ENCODE data around the gene KLF7. TPM values are rescaled to one million over a fixed set of nuclear protein-coding genes. Genes with fewer than 3 reads are reported as not detected.

KLF7 gene
- total and polyA plus RNA-seq, 2 experiments from 2014 or later = 6.3 to 7.9 TPM

DNA sequence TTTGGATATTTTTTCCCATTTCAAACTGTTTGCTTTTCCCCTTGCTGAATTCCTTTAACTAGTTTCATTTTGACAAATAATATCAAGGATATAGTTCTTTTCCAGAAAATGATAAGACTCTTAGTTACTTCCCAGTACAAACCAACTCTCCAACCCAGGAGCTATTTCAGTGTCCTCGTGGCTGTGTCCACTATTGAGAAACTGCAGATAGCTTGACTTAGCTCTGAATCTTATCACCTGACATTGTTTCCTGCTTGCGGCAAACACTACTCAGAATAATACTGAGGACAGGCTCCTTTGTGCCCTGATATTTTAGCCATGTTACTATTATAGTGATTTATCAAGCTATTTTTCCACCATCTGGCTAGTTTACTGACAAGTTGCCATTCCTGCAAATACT is 74.6 kb downstream of the KLF7 start:
- H4K20me1 ChIP-seq (ENCODE audit: insufficient read depth, poor library complexity, severe bottlenecking) = no peaks in the 10 kb centered on the region
- no peaks in the 10 kb centered on the region for H3K9me3 ChIP-seq (ENCODE audit: low read depth)
- TF ChIP-seq EZH2 (IDR thresholded peaks at IDR 0.05; ENCODE audit: borderline replicate concordance) (no peak), EZH2phosphoT487 (IDR thresholded peaks at IDR 0.05; ENCODE audit: low read depth, severe bottlenecking, unreplicated experiment) (no peak), CTCF (IDR thresholded peaks at IDR 0.05; ENCODE audit: poor library complexity) (no peak)
- no peak overlapping the region for H3K4me3 ChIP-seq
- no peak overlapping the region for H3K4me2 ChIP-seq
- H3K27ac ChIP-seq = no peak overlapping the region
- no peak for DNase-seq (ENCODE audit: low spot score)
- H2AFZ ChIP-seq = no peak overlapping the region
- H3K36me3 ChIP-seq (replicated peaks; ENCODE audit: insufficient read depth, low read depth) = peaks cover 5% of the 10 kb centered on the region
- H3K9me2 ChIP-seq (replicated peaks; ENCODE audit: insufficient read depth) = no peaks in the 10 kb centered on the region
- H3K4me1 ChIP-seq (ENCODE audit: insufficient read depth) = peaks cover 4% of the 10 kb centered on the region
- H3K27me3 ChIP-seq = no peaks in the 10 kb centered on the region
- peaks cover 4% of the 10 kb centered on the region for H3K79me2 ChIP-seq
- WGBS (ENCODE audit: low lambda C conversion rate, missing lambda C conversion rate) = 53% methylated on average over 2 of the region's 2 CpGs

DNA sequence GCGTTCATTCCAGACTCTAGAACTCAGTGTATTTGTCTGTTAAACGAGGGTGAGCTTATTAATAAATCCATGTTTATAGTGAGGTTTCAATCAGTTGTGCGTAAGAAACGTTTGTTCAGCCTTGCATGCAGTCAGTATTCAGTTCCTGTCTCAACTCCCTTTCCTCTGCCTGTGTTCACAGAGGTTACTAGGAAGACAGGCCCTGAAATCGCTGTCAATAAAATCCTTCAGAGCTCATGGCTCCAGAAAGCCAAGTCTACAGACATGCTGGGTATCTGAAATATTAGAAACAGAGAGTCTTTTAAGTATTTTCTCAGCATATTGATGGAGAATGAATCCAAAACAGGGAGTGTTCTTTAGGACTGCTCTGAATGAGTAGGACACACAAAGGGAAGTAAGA is 75.4 kb downstream of the KLF7 start:
- no peak overlapping the region for H3K4me2 ChIP-seq
- H3K4me3 ChIP-seq = no peak overlapping the region
- no peaks in the 10 kb centered on the region for H4K20me1 ChIP-seq (ENCODE audit: insufficient read depth, poor library complexity, severe bottlenecking)
- H3K27me3 ChIP-seq = no peaks in the 10 kb centered on the region
- WGBS (ENCODE audit: low lambda C conversion rate, missing lambda C conversion rate) = 82% methylated on average over 5 of the region's 5 CpGs
- H3K27ac ChIP-seq = no peak overlapping the region
- H3K9me2 ChIP-seq (replicated peaks; ENCODE audit: insufficient read depth) = no peaks in the 10 kb centered on the region
- TF ChIP-seq EZH2 (IDR thresholded peaks at IDR 0.05; ENCODE audit: borderline replicate concordance) (no peak), CTCF (IDR thresholded peaks at IDR 0.05; ENCODE audit: poor library complexity) (no peak), EZH2phosphoT487 (IDR thresholded peaks at IDR 0.05; ENCODE audit: low read depth, severe bottlenecking, unreplicated experiment) (no peak)
- no peaks in the 10 kb centered on the region for H3K9me3 ChIP-seq (ENCODE audit: low read depth)
- H3K4me1 ChIP-seq (ENCODE audit: insufficient read depth) = peaks cover 4% of the 10 kb centered on the region
- no peak for DNase-seq (ENCODE audit: low spot score)
- no peak overlapping the region for H2AFZ ChIP-seq
- peaks cover 5% of the 10 kb centered on the region for H3K36me3 ChIP-seq (replicated peaks; ENCODE audit: insufficient read depth, low read depth)
- H3K79me2 ChIP-seq = peaks cover 4% of the 10 kb centered on the region

- H3K9me2 ChIP-seq (replicated peaks; ENCODE audit: insufficient read depth) = no peaks in the 10 kb centered on the region
- no peak for DNase-seq (ENCODE audit: low spot score)
- H4K20me1 ChIP-seq (ENCODE audit: insufficient read depth, poor library complexity, severe bottlenecking) = no peaks in the 10 kb centered on the region
- peaks cover 4% of the 10 kb centered on the region for H3K4me1 ChIP-seq (ENCODE audit: insufficient read depth)
- TF ChIP-seq CTCF (IDR thresholded peaks at IDR 0.05; ENCODE audit: poor library complexity) = no peak
- no peak for TF ChIP-seq EZH2 (IDR thresholded peaks at IDR 0.05; ENCODE audit: borderline replicate concordance)
- no peak for TF ChIP-seq EZH2phosphoT487 (IDR thresholded peaks at IDR 0.05; ENCODE audit: low read depth, severe bottlenecking, unreplicated experiment)
- WGBS (ENCODE audit: low lambda C conversion rate, missing lambda C conversion rate) = 78% methylated on average over 3 of the region's 3 CpGs
- H3K9me3 ChIP-seq (ENCODE audit: low read depth) = no peaks in the 10 kb centered on the region
- no peak overlapping the region for H3K4me3 ChIP-seq
- peaks cover 4% of the 10 kb centered on the region for H3K79me2 ChIP-seq
- no peak overlapping the region for H3K27ac ChIP-seq
- no peak overlapping the region for H3K4me2 ChIP-seq
- no peaks in the 10 kb centered on the region for H3K27me3 ChIP-seq
- no peak overlapping the region for H2AFZ ChIP-seq
- H3K36me3 ChIP-seq (replicated peaks; ENCODE audit: insufficient read depth, low read depth) = peaks cover 5% of the 10 kb centered on the region
Measured at GRCh38 chr2:207088839-207089238, 76.9 kb downstream of the KLF7 start.

DNA sequence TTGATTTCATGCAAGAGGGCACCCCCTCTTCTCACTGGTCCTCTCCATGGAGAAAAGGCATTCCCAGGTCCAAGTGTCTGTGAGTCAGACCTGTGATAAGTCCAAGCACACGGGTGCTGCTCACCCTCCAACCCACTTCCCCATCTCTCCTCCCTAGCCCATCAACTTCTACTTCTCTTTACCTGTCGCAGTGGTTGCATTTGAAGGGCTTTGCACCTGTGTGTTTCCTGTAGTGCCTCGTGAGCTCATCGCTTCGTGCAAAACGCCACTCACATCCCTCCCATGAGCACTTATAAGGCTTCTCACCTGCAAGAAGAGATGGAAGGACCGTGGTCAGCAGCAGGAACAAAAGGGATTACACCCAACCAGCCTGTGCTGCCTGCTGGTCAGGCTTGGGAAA is 77.5 kb downstream of the KLF7 start:
- H4K20me1 ChIP-seq (ENCODE audit: insufficient read depth, poor library complexity, severe bottlenecking) = no peaks in the 10 kb centered on the region
- peaks cover 4% of the 10 kb centered on the region for H3K79me2 ChIP-seq
- WGBS (ENCODE audit: low lambda C conversion rate, missing lambda C conversion rate) = 79% methylated on average over 7 of the region's 7 CpGs

More for the DNA sequence above, 77.5 kb downstream of the KLF7 start:
- Histone ChIP-seq H3K27ac (no peak overlapping the region), H3K36me3 (replicated peaks; ENCODE audit: insufficient read depth, low read depth) (peaks cover 5% of the 10 kb centered on the region), H2AFZ (no peak overlapping the region), H3K4me3 (no peak overlapping the region), H3K27me3 (no peaks in the 10 kb centered on the region), H3K4me2 (no peak overlapping the region), H3K4me1 (ENCODE audit: insufficient read depth) (peaks cover 4% of the 10 kb centered on the region), H3K9me3 (ENCODE audit: low read depth) (no peaks in the 10 kb centered on the region), H3K9me2 (replicated peaks; ENCODE audit: insufficient read depth) (no peaks in the 10 kb centered on the region)
- no peak for TF ChIP-seq EZH2phosphoT487 (IDR thresholded peaks at IDR 0.05; ENCODE audit: low read depth, severe bottlenecking, unreplicated experiment)
- TF ChIP-seq EZH2 (IDR thresholded peaks at IDR 0.05; ENCODE audit: borderline replicate concordance) = no peak
- TF ChIP-seq CTCF (IDR thresholded peaks at IDR 0.05; ENCODE audit: poor library complexity) = no peak
- DNase-seq (ENCODE audit: low spot score) = no peak
